Measurements from ENCODE around the gene PTMA. TPM values are rescaled to one million over a fixed set of nuclear protein-coding genes. Genes with fewer than 3 reads are reported as not detected.
A peak's percentile ranks its signal among the peaks of the same experiment; 100 is the strongest.
"Not testable (repeated sequence)": the region's sequence is repeated elsewhere in the genome, so short reads cannot be mapped to it uniquely, and the experiment has no call there.

PTMA gene
- total RNA-seq, 2 experiments from 2014 or later = 1,700 to 2,208 TPM

DNA sequence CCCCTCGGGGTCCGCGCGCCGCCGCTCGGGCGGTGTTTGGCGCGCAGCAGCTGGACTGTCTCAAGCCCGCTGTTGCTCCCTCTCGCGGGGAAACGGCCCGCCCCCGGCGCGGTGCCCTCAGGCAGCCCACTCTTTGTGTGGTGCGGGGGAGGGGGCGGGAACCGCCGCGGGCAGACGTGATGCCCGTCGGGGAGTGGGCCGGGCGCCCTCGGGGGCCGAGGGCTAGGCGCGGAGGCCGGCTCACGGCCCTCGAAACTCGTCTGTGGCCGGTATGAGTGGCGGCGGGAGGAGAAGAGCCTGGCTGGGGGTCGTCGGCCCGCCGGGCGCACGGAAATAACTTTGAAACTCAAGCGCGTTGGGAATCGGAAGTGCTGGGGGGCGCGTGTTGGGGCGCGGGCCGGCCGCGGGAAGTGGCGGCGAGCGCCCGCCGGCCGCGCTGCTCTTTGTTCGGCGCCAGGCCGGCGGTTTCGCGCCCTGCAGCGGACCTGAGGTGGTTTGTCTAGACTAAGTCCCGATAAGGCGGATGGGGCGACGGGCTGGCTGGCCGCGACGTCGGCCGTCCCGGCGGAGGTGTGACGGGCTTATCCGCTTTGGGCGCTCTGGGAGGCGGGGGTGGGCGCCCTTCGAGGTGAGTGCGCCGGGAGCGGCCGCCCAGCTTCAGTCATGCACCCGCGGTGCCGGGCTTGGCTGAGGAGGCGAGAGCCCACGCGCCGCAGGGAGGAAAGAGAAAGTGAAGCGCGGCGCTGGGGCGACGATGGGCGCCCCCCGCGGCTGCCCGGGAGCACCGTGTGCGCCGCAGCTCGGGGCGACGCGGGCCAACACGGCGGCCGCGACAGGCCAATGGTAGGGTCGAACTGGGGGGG is 679 bp downstream of the PTMA start:
- H3K4me3 Mint-ChIP-seq = peak overlapping the region; percentile 99
- H3K4me1 Mint-ChIP-seq = peaks cover 40% of the 10 kb centered on the region
- DNase-seq = peak; percentile 49
- H3K36me3 Mint-ChIP-seq (ENCODE audit: low read depth) = peaks cover 44% of the 10 kb centered on the region
- H3K27ac Mint-ChIP-seq = peak overlapping the region; percentile 100
- H3K9me3 Mint-ChIP-seq = no peaks in the 10 kb centered on the region
- H3K27me3 Mint-ChIP-seq = peaks cover 2% of the 10 kb centered on the region
- ChIA-PET POLR2A (interaction anchor here (0.8 to 1.1 kb wide), 3 partner anchors 66 to 95 kb away, joined by 3 to 6 read pairs (median 5); no protein-coding TSS in a partner anchor), CTCF (interaction anchor here (0.6 to 6.8 kb wide), 13 partner anchors 9 to 164 kb away, joined by 3 to 131 read pairs (median 4); no protein-coding TSS in a partner anchor)

DNA sequence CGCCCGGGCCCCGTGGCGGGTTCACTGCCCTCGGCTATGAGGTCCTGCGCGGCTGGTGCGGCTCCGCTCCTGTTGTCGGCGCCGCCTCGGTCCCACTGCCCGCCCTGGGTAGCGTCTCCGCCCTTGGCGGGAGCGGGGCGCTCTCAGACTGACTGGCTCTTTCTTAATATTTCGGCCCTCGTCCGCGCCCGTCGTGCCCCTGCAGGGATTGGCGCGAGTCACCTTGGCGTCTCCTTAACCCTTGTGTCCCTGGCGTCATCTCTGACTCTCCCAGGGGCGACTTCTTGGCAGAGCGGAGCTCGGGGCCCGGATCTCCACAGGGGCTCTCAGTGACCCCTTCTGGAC is 1.3 kb downstream of the PTMA start:
- H3K36me3 Mint-ChIP-seq (ENCODE audit: low read depth) = peaks cover 45% of the 10 kb centered on the region
- peaks cover 38% of the 10 kb centered on the region for H3K4me1 Mint-ChIP-seq
- H3K27me3 Mint-ChIP-seq = peaks cover 2% of the 10 kb centered on the region
- H3K4me3 Mint-ChIP-seq = peak overlapping the region; percentile 99
- DNase-seq = peak; percentile 39
- ChIA-PET CTCF (interaction anchor here (0.6 to 6.8 kb wide), 15 partner anchors 9 to 165 kb away, joined by 3 to 131 read pairs (median 3); no protein-coding TSS in a partner anchor), POLR2A (interaction anchor here (1.1 kb wide), 1 partner anchor 95 kb away, joined by 5 read pairs; no protein-coding TSS in a partner anchor)
- H3K9me3 Mint-ChIP-seq = no peaks in the 10 kb centered on the region
- H3K27ac Mint-ChIP-seq = peak overlapping the region; percentile 97

DNA sequence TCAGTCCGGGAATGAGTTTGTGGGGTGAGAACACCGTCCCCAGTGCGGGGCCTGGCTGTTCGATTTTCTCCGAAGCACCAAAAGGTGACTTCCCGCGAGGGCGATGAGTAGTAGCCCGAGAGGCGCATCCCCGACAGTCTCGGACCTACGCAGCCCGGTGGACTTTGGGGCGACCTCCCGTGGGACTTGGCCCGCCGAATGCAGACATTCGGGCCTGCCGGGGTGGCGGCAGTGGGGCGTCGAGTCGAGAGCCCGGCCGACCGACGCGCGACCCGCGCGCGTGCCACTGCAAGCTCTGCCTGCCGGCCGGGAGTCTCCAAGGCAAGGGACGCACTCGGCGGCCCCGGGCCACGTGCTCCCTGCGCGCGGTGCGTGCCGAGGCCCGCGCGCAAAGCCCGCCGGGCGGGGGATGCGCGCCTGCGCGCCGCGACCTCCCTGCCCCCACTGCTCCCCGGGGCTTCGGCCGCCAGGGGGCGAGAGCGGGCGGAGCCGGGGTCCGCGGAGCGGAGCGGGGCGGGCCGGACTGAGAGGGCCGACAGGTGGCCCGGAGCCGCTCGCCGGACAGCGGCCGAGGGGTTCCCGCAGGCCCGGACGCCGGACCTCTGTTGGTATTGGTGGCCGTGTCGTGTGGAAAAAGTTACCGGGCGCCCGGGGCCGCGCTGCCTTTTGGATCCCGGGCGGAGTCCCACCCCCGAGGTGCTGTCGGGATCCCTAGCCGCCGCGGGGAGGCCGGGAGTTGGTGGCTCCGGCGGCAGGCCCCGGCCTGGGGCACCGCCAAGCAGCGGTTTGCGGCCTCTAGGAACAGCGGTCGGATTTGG is 1.9 kb downstream of the PTMA start:
- no peaks in the 10 kb centered on the region for H3K9me3 Mint-ChIP-seq
- H3K36me3 Mint-ChIP-seq (ENCODE audit: low read depth) = peaks cover 43% of the 10 kb centered on the region
- H3K27ac Mint-ChIP-seq = peak overlapping the region; percentile 97
- DNase-seq = peak; percentile 83
- H3K4me1 Mint-ChIP-seq = peaks cover 38% of the 10 kb centered on the region
- POLR2A ChIA-PET = interaction anchor here (0.6 to 1.1 kb wide), 2 partner anchors 26 to 96 kb away, joined by 3 to 5 read pairs; no protein-coding TSS in a partner anchor
- CTCF ChIA-PET = interaction anchor here (0.6 to 6.8 kb wide), 15 partner anchors 10 to 165 kb away, joined by 3 to 131 read pairs (median 3); no protein-coding TSS in a partner anchor
- peak overlapping the region; percentile 99 for H3K4me3 Mint-ChIP-seq
- peaks cover 2% of the 10 kb centered on the region for H3K27me3 Mint-ChIP-seq

- ChIA-PET CTCF (interaction anchor here (0.7 to 8.5 kb wide), 5 partner anchors 14 to 98 kb away, joined by 3 to 167 read pairs (median 3); no protein-coding TSS in a partner anchor), POLR2A (no interaction called here)
- no peak for DNase-seq
- peaks cover 2% of the 10 kb centered on the region for H3K27me3 Mint-ChIP-seq
- H3K27ac Mint-ChIP-seq = peak overlapping the region; percentile 90
- no peaks in the 10 kb centered on the region for H3K9me3 Mint-ChIP-seq
- H3K36me3 Mint-ChIP-seq (ENCODE audit: low read depth) = peaks cover 40% of the 10 kb centered on the region
- peak overlapping the region; percentile 99 for H3K4me3 Mint-ChIP-seq
- H3K4me1 Mint-ChIP-seq = peaks cover 34% of the 10 kb centered on the region
Measured at GRCh38 chr2:231710799-231711676, 2.7 kb downstream of the PTMA start.

GRCh38 chr2:231711677-231712450 is 3.5 kb downstream of the PTMA start:
- H3K27me3 Mint-ChIP-seq = peaks cover 2% of the 10 kb centered on the region
- H3K36me3 Mint-ChIP-seq (ENCODE audit: low read depth) = peaks cover 40% of the 10 kb centered on the region
- peaks cover 31% of the 10 kb centered on the region for H3K4me1 Mint-ChIP-seq
- H3K27ac Mint-ChIP-seq = peak overlapping the region; percentile 90
- CTCF ChIA-PET = interaction anchor here (0.7 to 8.5 kb wide), 6 partner anchors 13 to 101 kb away, joined by 3 to 167 read pairs (median 16); no protein-coding TSS in a partner anchor
- DNase-seq = peak; percentile 19
- POLR2A ChIA-PET = no interaction called here
- H3K4me3 Mint-ChIP-seq = peak overlapping the region; percentile 99
- H3K9me3 Mint-ChIP-seq = no peaks in the 10 kb centered on the region

GRCh38 chr2:231712451-231713021 is 4.2 kb downstream of the PTMA start:
- H3K9me3 Mint-ChIP-seq, H3K27me3 Mint-ChIP-seq, POLR2A ChIA-PET: not testable (repeated sequence)
- Mint-ChIP-seq H3K27ac (peak overlapping the region; percentile 90), H3K4me3 (peak overlapping the region; percentile 99), H3K4me1 (peaks cover 32% of the 10 kb centered on the region), H3K36me3 (ENCODE audit: low read depth) (peaks cover 40% of the 10 kb centered on the region)
- CTCF ChIA-PET = interaction anchor here (2.2 to 8.5 kb wide), 5 partner anchors 12 to 248 kb away, joined by 7 to 167 read pairs (median 30); partner anchors contain the start of gene NCL
- DNase-seq = peak; percentile 32

DNA sequence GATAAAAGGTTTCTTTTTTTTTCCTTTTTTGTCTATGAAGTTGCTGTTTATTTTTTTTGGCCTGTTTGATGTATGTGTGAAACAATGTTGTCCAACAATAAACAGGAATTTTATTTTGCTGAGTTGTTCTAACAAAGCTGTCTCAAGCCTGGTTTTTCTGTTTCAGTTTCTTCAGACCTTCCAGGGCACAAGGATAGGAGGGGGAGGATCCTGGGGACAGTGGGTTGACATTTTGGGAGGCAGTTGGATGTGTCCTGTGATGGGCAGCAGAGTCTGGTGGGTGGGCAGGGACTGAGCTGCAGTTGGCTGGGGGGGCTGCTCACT is 5.0 kb downstream of the PTMA start:
- H3K27ac Mint-ChIP-seq = peak overlapping the region; percentile 91
- H3K4me3 Mint-ChIP-seq = peak overlapping the region; percentile 56
- H3K4me1 Mint-ChIP-seq = peaks cover 32% of the 10 kb centered on the region
- H3K9me3 Mint-ChIP-seq, H3K27me3 Mint-ChIP-seq, DNase-seq: not testable (repeated sequence)
- ChIA-PET CTCF (interaction anchor here (1.0 to 8.5 kb wide), 30 partner anchors 11 to 602 kb away, joined by 3 to 167 read pairs (median 7); partner anchors contain the start of gene NCL), POLR2A (interaction anchor here (0.7 to 1.8 kb wide), 3 partner anchors 38 to 100 kb away, joined by 4 to 7 read pairs (median 5); no protein-coding TSS in a partner anchor)
- peaks cover 40% of the 10 kb centered on the region for H3K36me3 Mint-ChIP-seq (ENCODE audit: low read depth)

- POLR2A ChIA-PET = interaction anchor here (0.7 to 1.8 kb wide), 4 partner anchors 37 to 101 kb away, joined by 4 to 7 read pairs (median 5); no protein-coding TSS in a partner anchor
- Mint-ChIP-seq H3K27me3 (no peaks in the 10 kb centered on the region), H3K27ac (peak overlapping the region; percentile 91), H3K4me3 (peak overlapping the region; percentile 56), H3K36me3 (ENCODE audit: low read depth) (peaks cover 38% of the 10 kb centered on the region), H3K4me1 (peaks cover 32% of the 10 kb centered on the region), H3K9me3 (no peaks in the 10 kb centered on the region)
- CTCF ChIA-PET = interaction anchor here (0.6 to 8.5 kb wide), 42 partner anchors 11 to 865 kb away, joined by 3 to 167 read pairs (median 5); partner anchors contain the start of gene NCL
- DNase-seq = peak; percentile 91
Measured at GRCh38 chr2:231713730-231714638, 5.7 kb downstream of the PTMA start.

GRCh38 chr2:231714639-231715498 is 6.5 kb downstream of the PTMA start:
- H3K27me3 Mint-ChIP-seq = no peaks in the 10 kb centered on the region
- peak overlapping the region; percentile 91 for H3K27ac Mint-ChIP-seq
- H3K4me1 Mint-ChIP-seq = peaks cover 32% of the 10 kb centered on the region
- no peak overlapping the region for H3K4me3 Mint-ChIP-seq
- peak; percentile 86 for DNase-seq
- no peaks in the 10 kb centered on the region for H3K9me3 Mint-ChIP-seq
- ChIA-PET POLR2A (interaction anchor here (1.2 to 1.8 kb wide), 2 partner anchors 37 to 40 kb away, joined by 5 to 7 read pairs; no protein-coding TSS in a partner anchor), CTCF (interaction anchor here (0.6 to 8.5 kb wide), 42 partner anchors 8 to 864 kb away, joined by 3 to 167 read pairs (median 4); partner anchors contain the start of gene NCL)
- peaks cover 34% of the 10 kb centered on the region for H3K36me3 Mint-ChIP-seq (ENCODE audit: low read depth)

Data from activated CD4-positive, alpha-beta T cell treated with anti-CD3 and anti-CD28 coated beads, Interleukin-2, amount 10 ng/mL, durations not matched to agents 7 days and 5 days (primary cell).